ENCODE data around the gene DMAC1. TPM values are rescaled to one million over a fixed set of nuclear protein-coding genes. Genes with fewer than 3 reads are reported as not detected.

DMAC1 gene
- total and polyA plus RNA-seq, 12 donors, result 6.9 to 78.0 (median 31.0) TPM

DNA sequence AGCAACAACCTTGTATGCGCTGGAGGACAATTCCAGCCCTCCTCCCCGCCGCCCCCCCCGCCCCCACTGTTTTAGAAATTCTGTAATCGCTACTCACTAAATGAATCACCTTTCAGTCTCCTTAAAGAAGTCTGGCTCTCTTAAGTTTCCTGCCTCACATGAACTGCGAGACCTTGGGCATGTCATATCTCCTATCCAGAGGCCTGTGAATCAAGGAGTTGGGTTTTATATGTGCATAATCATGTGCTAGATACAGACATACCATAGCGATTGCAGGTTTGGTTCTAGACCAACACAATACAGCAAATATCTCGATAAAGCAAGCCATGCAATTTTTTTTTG, 337 bp upstream of the DMAC1 start:
- intact Hi-C loops (cut with DNase I), result no loop called here
- Histone ChIP-seq H3K27ac (peak overlapping the region in 3 of 5 donors; percentile 54 to 91 (median 73)), H3K27me3 (no peaks in the 10 kb centered on the region), H3K4me3 (peak overlapping the region in 2 of 4 donors; percentile 93), H3K9me3 (replicated peaks in 1 of 3) (no peaks in the 10 kb centered on the region), H3K4me1 (replicated peaks in 1 of 2) (peaks cover 5 to 8% of the 10 kb centered on the region in 2 donors), H3K36me3 (replicated peaks in 1 of 2) (peaks cover 0 to 16% of the 10 kb centered on the region in 2 donors)
- TF ChIP-seq POLR2A (IDR thresholded peaks at IDR 0.05) (no peak), CTCF (IDR thresholded peaks at IDR 0.05) (no peak)
- DNase-seq, result no peak
- whole genome bisulfite sequencing, 4 donors, result 25 to 42% (median 28%) methylated on average over 6 to 8 of the region's 8 CpGs

- Histone ChIP-seq H3K4me3 (no peak overlapping the region), H3K27me3 (no peaks in the 10 kb centered on the region), H3K4me1 (replicated peaks in 1 of 2) (peaks cover 5 to 8% of the 10 kb centered on the region in 2 donors), H3K27ac (no peak overlapping the region), H3K9me3 (replicated peaks in 1 of 3) (no peaks in the 10 kb centered on the region), H3K36me3 (replicated peaks in 1 of 2) (peaks cover 0 to 18% of the 10 kb centered on the region in 2 donors)
- WGBS, 4 donors, result 91 to 97% (median 93%) methylated on average over 3 of the region's 3 CpGs
- no peak for DNase-seq
- TF ChIP-seq CTCF (IDR thresholded peaks at IDR 0.05) (no peak), POLR2A (IDR thresholded peaks at IDR 0.05) (no peak)
- intact Hi-C loops (cut with DNase I), result no loop called here
Measured at GRCh38 chr9:7794196-7794595, 5.4 kb downstream of the DMAC1 start.

- 40 to 52% (median 51%) methylated on average over 4 of the region's 4 CpGs for WGBS, 4 donors
- no peaks in the 10 kb centered on the region for H3K9me3 ChIP-seq (replicated peaks in 1 of 3)
- TF ChIP-seq CTCF (IDR thresholded peaks at IDR 0.05) (no peak), POLR2A (IDR thresholded peaks at IDR 0.05) (no peak)
Measured at GRCh38 chr9:7791394-7791793, 8.2 kb downstream of the DMAC1 start.

GRCh38 chr9:7790819-7791182, 8.8 kb downstream of the DMAC1 start:
- intact Hi-C loops (cut with DNase I), result no loop called here
- Histone ChIP-seq H3K9me3 (replicated peaks in 1 of 3) (no peaks in the 10 kb centered on the region), H3K27ac (no peak overlapping the region), H3K27me3 (no peaks in the 10 kb centered on the region), H3K4me3 (no peak overlapping the region), H3K36me3 (replicated peaks in 1 of 2) (peaks cover 0 to 10% of the 10 kb centered on the region in 2 donors), H3K4me1 (replicated peaks in 1 of 2) (no peaks in the 10 kb centered on the region)
- DNase-seq, result no peak
- TF ChIP-seq CTCF (IDR thresholded peaks at IDR 0.05) (no peak), POLR2A (IDR thresholded peaks at IDR 0.05) (no peak)
- WGBS, 4 donors, result 92 to 96% (median 96%) methylated on average over 4 to 6 of the region's 6 CpGs

More at GRCh38 chr9:7791394-7791793, 8.2 kb downstream of the DMAC1 start:
- no peak for DNase-seq
- Histone ChIP-seq H3K4me3 (no peak overlapping the region), H3K4me1 (replicated peaks in 1 of 2) (no peaks in the 10 kb centered on the region), H3K27me3 (no peaks in the 10 kb centered on the region), H3K27ac (no peak overlapping the region), H3K36me3 (replicated peaks in 1 of 2) (peaks cover 0 to 16% of the 10 kb centered on the region in 2 donors)
- intact Hi-C loops (cut with DNase I), result no loop called here
